H1 (cell line): ENCODE data around the gene ZBTB20. TPM values are rescaled to one million over a fixed set of nuclear protein-coding genes. Genes with fewer than 3 reads are reported as not detected.

ENCODE experiments used
- CHD2 ChIP-seq: IDR thresholded peaks from 2 replicates; pipeline ENCODE4 v1.6.1; 2012; ENCODE audit warnings: low read length, improper control_type of control experiment
- GABPA ChIP-seq: IDR thresholded peaks from 2 replicates; pipeline ENCODE4 v1.6.1; 2011; ENCODE audit warnings: mild to moderate bottlenecking, low read length, moderate library complexity, borderline replicate concordance; ENCODE audit not compliant: insufficient read depth
- GTF2F1 ChIP-seq: IDR thresholded peaks from 2 replicates; pipeline ENCODE4 v1.6.1; 2012; ENCODE audit warnings: low read depth, low read length, improper control_type of control experiment, borderline replicate concordance
- SIN3A ChIP-seq, 2 experiments: IDR thresholded peaks in 1 of 2; conservative IDR thresholded peaks in 1 of 2; 2 replicates each; pipeline ENCODE4 v1.6.1; 2011 to 2012; ENCODE audit warnings: low read length in 2 of 2, improper control_type of control experiment in 1 of 2, low read depth in 1 of 2, mild to moderate bottlenecking in 1 of 2
- polyA plus RNA-seq, 7 experiments: library from polyadenylated mRNA; depleted of rRNA in 3 of 7; stranded (reverse) in 5 of 7; unstranded in 2 of 7; fragments of >200 nt in 5 of 7; fragments of 200-250 nt in 2 of 7; gene quantifications; 1 replicate in 5 of 7; 2 replicates in 1 of 7; 4 replicates in 1 of 7; pipeline versions ENCODE4 v1.2.1 to v1.2.3, GENCODE V29; 2011 to 2013; ENCODE audit warnings: missing spikeins in 2 of 7, mixed read lengths in 2 of 7
- total RNA-seq: library from RNA; stranded (reverse); fragmentation: NEBNext Ultra II Directional; extraction: Animal tissue kit (Norgen Biotek cat#: 25700); gene quantifications from 2 replicates; pipeline ENCODE4 v1.2.1, GENCODE V29; 2021

The ZBTB20 gene
- total and polyA plus RNA-seq, 2 of the 8 experiments (the other 6 are each of a cell fraction or from before 2014, with no cell fraction given): 0.35 to 1.3 TPM

- TF ChIP-seq SIN3A (conservative IDR thresholded peaks at IDR 0.05 in 1 of 2, IDR thresholded peaks at IDR 0.05 in 1 of 2; ENCODE audit: low read depth in 1 of 2, low read length in 2 of 2) (no peak), CHD2 (no peak), GTF2F1 (no peak), GABPA (no peak)
Measured at GRCh38 chr3:114872588-114872987, 274.5 kb downstream of the ZBTB20 start (continued).
